Activated CD4-positive, alpha-beta T cell treated with anti-CD3 and anti-CD28 coated beads for 24 hours (primary cell): ENCODE data around the gene PKDCC.
"Not testable (repeated sequence)": the region's sequence is repeated elsewhere in the genome, so short reads cannot be mapped to it uniquely, and the experiment has no call there.

Experiments
- DNase-seq, 2 donors: peaks; one replicate each; pipeline ENCODE4 v3.0.0-alpha.2; 2020; ENCODE audit warnings: low read depth in 2 of 2

Gene PKDCC

GRCh38 chr2:42063431-42064171 is 15.8 kb downstream of the PKDCC start:
- DNase-seq: no peak

GRCh38 chr2:42064417-42064942 is 16.7 kb downstream of the PKDCC start:
- DNase-seq: no peak

- not testable (repeated sequence) for DNase-seq
These were observed 17.9 kb downstream of the PKDCC start for GRCh38 chr2:42065753-42066152.

- DNase-seq: not testable (repeated sequence)
These were observed 19.2 kb downstream of the PKDCC start for GRCh38 chr2:42067001-42067400.

- no peak for DNase-seq
These were observed 19.7 kb downstream of the PKDCC start for GRCh38 chr2:42067521-42067920.

GRCh38 chr2:42068571-42069178 is 20.9 kb downstream of the PKDCC start:
- DNase-seq: no peak

GRCh38 chr2:42069568-42069967 is 21.7 kb downstream of the PKDCC start:
- DNase-seq: no peak

GRCh38 chr2:42071791-42072190 is 24.0 kb downstream of the PKDCC start:
- DNase-seq: no peak

GRCh38 chr2:42072349-42073118 is 24.7 kb downstream of the PKDCC start:
- no peak for DNase-seq

- no peak for DNase-seq
These were observed 26.1 kb downstream of the PKDCC start for GRCh38 chr2:42073739-42074503.

GRCh38 chr2:42074661-42075060 is 26.8 kb downstream of the PKDCC start:
- no peak for DNase-seq

GRCh38 chr2:42076357-42077225 is 28.8 kb downstream of the PKDCC start:
- no peak for DNase-seq

GRCh38 chr2:42077343-42077742 is 29.5 kb downstream of the PKDCC start:
- no peak for DNase-seq

- DNase-seq: no peak
These were observed 32.0 kb downstream of the PKDCC start for GRCh38 chr2:42079737-42080287.

GRCh38 chr2:42081151-42081550 is 33.3 kb downstream of the PKDCC start:
- DNase-seq: not testable (repeated sequence)

GRCh38 chr2:42082016-42082415 is 34.2 kb downstream of the PKDCC start:
- DNase-seq: no peak

GRCh38 chr2:42084231-42084671 is 36.4 kb downstream of the PKDCC start:
- DNase-seq: no peak

- DNase-seq: not testable (repeated sequence)
These were observed 37.2 kb downstream of the PKDCC start for GRCh38 chr2:42085070-42085469.

- DNase-seq: no peak
These were observed 38.1 kb downstream of the PKDCC start for GRCh38 chr2:42085706-42086487.
